Right renal pelvis (tissue), 4 donors: Measurements from ENCODE around the gene EPHA4. TPM values are rescaled to one million over a fixed set of nuclear protein-coding genes. Genes with fewer than 3 reads are reported as not detected.

Experiments
- DNase-seq, 4 donors: peaks; one replicate each; pipeline ENCODE4 v3.0.0-alpha.2; 2013; ENCODE audit warnings: low read depth in 4 of 4, low spot score in 3 of 4, missing footprints in 1 of 4
- polyA plus RNA-seq, 4 donors: library from polyadenylated mRNA; unstranded; fragments of 120-200 nt; gene quantifications; one replicate each; pipeline ENCODE4 v1.2.1, GENCODE V29; 2013; ENCODE audit not compliant: insufficient read length in 4 of 4

The EPHA4 gene
- polyA plus RNA-seq, 4 donors: 51.1 to 69.1 (median 63.8) TPM

DNA sequence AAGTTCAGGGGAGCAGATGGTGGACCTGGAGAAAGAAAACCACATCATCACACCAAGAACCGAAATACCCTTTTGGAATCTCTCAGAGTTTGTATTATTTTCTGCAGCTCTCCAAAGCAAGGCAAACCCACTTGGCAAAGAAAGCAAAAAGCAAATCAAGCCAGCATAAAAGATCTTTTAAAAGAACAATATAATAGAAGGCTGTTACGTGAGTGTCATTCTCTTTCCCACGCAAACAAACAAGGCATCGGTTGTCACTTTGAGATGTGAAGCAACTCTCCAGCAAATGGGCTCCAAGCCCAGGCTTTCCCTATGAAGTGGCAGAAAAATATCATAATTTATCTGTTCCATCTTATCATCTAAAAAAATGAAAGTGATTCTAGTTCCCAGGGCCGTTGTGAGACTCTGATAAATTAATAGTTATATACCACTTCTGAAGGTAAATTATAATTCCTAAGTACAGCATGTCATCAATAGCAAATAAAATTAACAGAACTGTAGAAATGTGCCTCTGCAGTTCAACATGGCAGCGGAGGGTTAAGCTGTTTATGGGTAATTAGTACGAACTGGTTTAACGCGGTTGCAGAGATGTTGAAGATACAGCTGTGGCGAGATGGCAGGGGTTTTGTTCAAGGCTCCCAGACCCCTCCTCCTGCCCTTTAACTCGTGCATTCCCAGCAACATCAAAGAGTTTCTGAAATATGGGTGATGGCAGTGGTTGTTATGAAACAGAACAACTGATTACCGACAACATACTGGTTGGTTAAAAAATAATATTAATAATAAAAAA lies 89.2 kb downstream of the EPHA4 start:
- no peak for DNase-seq

DNA sequence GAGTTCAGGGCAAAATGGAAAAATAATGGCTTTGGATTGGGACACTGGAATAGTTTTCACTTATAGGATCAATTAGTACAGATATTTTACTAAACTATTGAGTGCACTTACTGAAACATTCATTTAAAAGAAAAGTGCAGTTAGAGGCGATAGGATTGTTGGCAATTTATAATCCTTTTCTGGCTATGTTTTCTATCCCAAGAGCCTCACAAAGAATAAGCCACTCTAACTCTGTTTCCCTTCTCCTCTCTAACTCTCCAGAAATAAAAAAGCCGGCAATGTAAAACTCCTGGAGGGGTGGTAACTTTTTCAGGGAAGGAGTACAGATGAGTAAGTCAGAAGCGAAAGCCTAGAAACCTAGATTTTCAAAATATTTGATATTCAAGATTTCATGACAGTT lies 91.3 kb downstream of the EPHA4 start:
- no peak for DNase-seq

DNA sequence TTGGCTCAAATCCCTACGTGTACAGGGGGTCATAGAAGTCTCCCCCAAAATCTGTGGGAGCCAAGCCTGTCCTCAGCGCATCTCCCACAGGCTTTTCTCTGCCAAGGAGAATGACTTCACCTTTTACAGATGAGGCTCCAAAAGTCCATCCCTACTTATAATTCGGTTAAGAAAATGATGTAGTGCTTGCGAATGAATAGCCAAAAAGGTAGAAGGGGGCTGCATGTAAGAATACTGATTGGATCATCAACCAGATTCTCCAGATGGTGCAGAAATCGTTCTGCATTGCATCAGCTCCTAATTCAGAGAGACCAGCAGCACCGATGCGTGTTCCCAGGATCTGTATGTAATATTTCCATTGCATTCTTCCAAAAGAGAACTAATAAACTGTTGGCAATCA lies 91.9 kb downstream of the EPHA4 start:
- no peak for DNase-seq

DNA sequence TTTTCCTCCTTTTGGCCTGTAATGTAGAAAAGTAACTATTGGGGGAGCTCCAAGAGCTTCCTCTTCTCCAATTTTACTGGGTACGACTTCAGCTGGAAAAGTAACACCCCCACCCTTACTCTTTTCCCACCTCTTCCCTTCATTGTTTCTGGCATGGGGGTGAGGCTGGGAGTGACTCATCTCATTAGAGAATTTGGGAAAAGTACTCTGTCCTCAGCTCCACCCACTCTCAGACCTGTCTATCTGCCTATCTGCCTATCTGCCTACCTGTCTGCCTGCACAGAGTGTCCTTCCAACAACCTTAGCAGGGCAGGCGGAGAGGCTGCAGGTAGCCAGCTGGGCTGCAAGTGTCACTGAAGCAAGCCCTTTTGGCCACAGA lies 93.6 kb downstream of the EPHA4 start:
- no peak for DNase-seq

DNA sequence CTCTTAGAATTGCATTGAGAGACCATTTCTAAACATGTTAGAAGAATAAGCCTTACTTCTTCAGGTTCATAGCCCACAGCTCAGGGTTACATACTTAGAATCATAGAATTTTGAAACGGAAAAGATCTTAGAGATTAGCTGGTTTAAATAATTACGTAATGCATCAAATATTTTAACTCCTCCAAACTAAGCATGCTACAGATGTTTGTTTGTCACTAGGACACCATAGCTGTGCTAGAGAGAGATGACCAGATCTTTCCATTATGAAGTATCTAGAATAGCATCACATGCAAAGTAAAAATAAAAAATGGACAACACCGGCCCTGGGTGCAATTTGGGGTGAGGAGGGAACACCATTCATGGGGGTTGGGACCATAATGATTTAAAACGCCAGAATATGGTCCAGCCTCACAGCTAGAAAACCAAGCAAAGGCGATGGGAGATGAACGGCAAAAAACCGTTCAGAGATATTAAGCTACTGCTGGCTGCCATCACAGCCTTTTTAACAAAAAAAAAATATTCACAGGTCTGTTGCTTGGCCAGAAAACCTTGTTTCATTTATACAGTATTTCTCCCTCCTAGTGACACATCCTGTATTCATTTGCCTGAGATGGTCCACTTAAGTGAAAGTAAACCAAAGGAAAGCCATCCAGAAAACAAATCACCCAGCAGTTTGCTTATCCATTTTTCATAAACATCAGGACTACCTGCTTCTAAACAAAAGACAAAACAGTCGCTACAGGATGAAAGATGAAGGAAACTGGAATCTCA lies 94.2 kb downstream of the EPHA4 start:
- DNase-seq: no peak

DNA sequence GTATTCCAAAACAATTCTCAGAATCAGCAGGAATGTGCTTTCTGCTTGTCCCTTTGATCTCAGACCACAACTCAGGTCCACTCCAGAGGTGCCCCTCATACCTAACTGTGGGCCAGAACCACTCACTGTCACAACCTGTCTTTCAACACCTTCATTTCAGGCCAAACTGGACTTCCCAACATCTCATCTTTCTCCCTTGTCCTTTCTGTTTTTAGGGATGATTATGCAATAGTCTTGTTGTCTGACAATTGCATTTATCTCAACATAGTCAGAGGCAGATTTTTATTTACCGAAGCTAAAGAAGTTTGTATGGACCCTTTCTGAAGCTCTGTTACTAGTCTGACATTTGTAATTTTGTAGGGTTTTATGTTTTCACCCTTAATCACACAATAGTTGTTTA lies 95.9 kb downstream of the EPHA4 start:
- no peak for DNase-seq

DNA sequence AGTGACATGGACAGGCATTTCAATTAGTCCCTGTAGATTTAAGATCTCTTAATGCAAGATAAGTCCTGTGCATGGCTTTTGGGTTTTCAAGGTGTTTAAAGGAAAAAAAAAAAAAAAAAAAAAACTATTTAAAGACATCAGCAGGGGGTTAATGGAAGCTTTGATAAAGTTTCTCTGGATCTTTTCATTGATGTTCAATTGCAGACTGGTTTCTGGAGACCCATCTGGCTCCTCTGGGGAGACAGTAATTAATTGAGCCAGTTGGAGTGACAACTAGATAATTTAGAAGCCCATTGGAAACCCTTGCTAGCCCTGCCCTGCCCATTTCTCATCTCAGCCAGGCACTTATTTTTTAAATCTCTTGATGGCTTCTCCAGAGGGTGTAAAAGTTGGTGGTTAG lies 98.7 kb downstream of the EPHA4 start:
- no peak for DNase-seq

DNA sequence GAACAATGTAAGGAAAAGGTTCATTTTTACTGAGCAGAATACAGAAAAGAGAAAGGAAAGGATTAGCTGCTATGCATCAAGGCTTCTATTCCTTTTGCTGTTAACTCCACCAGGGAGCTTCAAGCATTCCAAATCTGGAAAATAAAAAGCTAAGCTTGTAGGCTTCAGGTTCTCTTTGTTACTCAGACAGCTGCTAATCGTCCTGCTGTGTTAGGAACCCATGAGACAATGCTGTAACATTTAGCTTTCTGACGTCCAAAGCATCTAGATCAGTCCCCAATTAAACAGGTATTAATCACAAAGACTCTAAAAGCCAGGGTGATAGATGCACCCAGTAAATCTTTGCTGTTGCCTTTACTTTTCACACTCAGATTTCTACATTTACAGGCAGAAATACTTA lies 103.8 kb downstream of the EPHA4 start:
- DNase-seq: no peak

DNA sequence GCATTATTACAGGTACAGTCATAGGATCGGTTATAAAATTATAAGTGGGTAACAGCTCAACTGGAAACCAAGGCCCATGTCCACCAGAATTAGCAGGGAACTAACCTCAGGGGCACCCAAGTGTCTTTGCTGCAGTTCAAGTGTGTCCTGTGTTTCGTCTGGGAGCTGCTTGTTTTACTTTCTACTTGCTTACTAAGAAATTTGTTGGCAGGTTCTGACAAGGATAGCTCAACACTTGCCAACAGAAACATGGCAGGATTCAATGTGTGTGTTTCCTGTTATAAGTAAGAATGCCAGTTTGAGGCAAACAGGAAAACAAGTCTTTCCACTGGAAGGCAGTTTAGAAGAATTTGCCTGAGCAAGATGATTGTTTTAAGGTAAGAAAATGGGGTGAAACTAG lies 104.5 kb downstream of the EPHA4 start:
- DNase-seq: no peak

DNA sequence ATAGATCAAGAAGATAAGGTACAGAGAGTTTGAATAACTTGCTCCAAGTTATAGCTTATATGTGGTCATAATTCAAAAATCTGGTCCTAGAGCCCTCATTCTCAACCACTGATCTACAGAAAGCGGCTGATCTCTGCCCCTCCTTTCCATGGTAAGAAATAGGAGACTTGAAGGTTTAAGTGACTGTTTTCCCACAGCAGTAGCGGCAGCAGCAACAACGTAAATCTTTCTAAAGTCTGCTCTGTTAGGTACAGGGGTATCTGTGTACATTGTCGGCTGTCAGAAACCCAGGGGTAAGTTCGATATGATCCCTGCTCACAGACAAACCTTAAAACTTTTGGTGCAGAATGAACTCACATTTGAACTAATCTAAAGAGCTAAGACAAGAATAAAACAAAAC lies 105.4 kb downstream of the EPHA4 start:
- no peak for DNase-seq

DNA sequence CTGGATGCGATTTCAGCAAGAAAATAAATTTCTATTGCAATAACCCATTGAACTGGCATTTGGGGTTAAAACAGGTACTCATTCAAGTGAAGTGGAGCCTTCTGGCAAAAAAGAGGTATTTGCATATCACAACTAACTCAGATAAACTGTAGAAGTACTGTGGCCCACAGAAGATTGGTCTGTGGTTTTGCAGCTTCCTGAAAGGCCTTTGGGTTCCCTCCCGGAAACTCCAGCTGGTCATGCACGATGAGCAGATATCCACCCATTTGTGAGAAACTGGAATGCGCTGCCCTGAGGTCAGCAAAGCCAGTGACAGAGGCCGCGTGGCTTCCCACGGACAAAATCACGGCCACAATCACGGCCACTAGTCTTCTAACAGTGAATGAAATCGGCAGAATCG lies 106.3 kb downstream of the EPHA4 start:
- no peak for DNase-seq

DNA sequence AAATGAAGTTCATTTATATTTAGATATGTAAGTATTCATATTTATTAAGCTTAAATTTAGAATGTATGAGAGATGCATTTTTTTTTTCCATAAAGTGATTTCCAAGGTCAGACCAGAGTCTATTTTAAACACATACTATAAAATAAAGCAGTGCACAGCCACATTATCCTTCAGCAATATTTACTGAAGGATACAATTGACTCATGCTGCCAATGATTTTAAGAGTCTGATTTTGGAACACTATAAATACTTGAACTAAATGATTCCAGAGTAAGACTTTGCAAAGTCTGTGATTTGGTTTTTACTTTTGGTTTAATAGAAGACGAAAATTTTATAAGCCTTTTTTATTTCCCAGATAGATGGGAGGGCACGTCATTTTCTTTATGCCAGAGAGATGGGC lies 107.1 kb downstream of the EPHA4 start:
- DNase-seq: no peak

DNA sequence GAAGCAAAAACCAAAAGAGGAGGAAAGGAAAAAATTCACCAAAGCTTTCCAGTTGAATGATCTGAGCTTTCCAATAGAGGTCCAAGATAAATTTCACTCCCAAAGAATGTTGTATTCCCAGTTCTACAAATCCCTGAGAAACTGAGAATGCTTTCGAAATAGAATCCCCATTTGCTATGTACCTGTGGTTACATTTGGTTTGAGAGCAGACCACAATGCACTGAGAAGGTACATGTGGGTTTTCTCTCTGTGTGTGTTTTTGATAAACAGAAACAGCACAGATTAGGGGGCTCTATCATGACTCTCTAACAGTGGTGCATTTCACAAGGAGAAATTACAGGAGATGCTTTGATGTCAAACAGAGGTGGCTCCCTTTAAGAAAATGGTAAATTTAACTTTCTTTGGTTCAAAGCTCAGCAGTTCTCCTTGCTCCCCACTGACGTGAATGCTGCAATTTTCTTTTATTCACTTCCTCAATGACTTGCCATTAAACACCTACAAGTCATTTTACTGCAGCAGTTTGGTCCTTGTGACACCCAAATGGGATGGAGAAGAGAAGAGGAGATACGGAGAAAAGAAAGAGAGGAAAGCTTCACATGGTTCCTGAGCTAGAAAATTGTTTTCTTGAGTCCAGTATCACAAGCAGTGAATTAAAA lies 108.7 kb downstream of the EPHA4 start:
- DNase-seq: no peak

DNA sequence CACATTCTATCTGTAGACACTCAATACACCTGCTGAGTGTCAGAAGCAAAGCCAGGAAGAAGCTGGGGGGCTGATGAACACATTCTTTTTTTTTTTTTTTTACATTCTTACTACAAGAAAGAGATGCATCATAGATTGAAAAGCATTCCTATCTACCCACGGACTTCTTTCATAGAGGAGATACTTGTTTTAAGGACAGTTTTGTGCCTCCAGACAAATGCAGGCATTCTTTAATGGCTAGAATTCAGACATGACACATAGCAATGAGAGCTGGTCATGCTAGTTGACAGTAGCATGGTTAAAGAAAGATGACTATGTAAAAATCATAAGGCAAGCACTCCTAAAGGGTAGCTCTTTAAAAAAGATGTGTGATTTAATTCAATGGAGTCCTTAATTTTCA lies 110.2 kb downstream of the EPHA4 start:
- no peak for DNase-seq

DNA sequence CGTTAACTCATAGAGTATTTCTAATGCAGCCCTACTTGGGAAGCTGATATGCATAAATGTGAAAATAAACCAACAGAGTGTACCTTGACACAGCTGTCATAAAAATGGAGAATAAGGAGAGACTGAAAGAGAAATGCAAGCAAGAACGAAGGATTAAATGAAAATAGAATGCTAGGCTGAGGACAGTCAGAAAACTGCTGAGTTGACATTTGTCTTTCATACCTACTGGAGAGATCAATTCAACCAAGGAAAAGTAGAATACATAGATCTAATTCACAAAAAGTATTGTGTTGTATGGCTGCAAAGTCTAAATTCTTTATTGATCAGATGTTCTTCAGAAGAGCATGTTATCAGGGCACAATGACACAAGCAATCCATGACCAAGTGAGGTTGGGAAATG lies 112.0 kb downstream of the EPHA4 start:
- DNase-seq: no peak

DNA sequence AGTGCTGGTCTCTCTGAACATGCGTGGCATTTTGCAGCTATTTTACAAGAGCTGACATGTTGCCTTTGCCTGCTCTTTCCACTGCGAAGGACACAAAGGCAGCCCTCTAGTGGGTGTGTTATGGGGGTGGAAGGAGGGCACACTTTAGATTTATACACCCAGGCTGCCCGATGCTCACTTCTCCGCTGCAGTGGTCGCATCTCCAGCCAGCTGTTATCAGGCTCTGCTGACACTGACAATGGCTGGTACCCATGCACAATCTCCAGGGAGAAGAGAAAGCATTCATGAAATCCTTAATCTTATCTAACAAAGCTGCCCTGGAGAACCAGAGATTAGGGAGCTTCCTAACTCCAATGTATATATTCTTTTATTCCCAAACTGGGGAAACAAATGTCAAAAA lies 113.5 kb downstream of the EPHA4 start:
- no peak for DNase-seq

DNA sequence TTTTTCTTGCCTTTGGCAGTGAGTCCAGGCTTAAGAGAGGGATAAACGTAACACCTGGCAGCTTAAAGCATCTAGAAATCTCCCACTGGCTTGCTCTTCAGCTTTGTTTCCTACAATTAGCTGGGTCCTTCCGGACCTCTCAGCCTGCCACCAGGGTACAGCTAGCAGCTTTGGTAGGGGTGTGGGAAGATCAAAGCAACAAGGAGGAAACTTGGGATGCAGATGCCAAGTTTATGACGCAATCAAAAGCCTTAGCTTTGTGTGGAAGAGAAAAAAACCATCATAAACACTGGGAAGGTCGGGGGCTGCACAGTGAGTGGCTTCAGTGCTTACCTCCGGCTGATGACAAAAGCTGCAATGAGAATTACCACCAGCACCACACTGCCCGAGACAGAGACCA lies 116.9 kb downstream of the EPHA4 start:
- DNase-seq: no peak

DNA sequence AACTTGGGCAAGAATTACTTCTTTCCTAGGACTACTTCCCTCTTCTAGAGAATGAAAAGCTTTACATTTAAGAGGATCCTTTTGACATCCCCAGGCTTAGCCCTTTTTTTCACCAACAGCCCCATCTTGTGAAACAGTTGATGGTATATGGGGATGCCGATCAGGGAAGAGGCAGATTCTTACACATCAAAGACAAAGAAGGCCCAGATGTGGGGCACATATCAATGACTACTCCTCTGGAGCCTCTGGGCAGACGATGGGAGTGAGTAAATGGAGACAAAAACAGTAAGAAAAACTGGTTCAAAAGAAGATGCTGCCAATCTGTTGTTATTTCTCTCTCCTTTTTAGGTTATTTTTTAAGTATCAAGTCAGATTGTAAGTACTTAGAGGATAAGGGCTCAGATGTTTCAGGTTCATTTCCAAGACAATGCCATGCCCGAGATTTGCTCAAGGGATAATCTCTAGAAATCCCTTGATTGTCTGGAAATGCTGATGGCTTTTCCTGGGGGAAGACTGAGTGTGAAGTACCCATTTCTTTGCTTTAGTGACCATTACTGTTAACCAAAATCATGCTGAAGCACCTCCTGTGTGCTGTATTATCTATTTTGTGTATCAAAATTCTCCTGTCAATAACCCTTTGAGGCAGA lies 117.5 kb downstream of the EPHA4 start:
- DNase-seq: no peak

DNA sequence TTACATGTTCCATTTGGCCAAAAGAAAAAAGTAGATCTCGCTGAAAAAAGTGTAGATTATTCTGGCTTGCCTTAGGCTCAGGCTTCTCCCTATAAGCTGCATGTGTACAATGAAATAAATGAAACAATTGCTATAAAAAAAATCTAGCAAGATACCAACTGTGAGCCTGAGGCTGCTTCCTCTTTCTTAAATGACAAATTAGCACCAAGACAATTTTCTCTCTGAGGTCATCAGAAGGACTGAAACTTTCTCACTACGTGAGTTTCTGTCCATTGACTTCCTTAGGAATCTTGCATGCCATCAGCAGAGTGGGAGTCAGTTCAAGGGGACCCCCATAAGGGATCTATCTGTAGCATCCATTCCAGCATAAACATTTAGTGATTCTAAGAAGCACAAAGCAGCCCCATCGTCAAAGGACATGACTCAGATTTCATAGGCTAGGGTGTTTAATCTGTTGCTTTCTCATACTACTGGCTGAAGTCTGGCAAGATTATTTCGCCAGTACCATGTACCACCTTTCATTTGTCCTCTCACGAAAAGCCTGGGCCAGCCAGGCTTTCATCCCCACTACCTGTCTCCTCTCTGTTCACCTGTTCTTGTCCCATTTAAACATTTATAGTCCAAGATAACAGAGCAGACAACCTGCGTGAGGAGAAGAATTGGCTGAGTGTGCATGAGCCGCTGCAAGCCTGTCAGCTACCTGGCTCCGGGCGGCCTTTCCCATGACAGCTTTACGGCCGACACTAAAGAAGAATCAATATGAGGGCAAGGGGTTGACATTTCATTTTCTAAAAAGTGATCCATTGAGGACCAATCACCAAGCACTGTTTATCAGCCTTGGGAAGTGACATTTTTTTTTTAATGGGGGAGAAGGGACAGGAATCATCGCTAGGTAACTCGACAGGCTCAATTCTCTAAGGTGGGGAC lies 120.0 kb downstream of the EPHA4 start:
- DNase-seq: no peak

DNA sequence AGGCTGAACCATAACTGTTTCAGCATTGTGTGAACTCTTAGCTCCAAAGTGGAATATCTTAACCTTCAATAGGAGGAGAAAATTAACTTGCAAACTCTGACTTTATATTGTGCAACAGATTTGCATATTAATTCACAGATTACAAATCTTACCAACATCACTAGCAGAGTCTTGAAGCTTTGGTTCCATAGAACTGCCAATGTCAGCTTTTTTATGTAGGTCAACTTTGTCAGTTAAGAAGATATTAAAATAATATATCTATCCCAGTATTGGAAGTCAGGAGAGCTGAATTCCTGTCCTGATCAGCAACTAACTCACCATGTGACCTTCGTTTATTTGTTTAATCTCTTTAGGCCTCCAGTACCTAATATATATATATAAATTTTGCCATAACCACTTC lies 121.8 kb downstream of the EPHA4 start:
- no peak for DNase-seq
